RWPE1 (cell line): ENCODE results near the gene UBE2K.
"Not testable (repeated sequence)": the region's sequence is repeated elsewhere in the genome, so short reads cannot be mapped to it uniquely, and the experiment has no call there.

Source experiments
- CTCF ChIA-PET: fragments of 350-600 bp; sonication (Branson Sonifier 250); formaldehyde crosslinking; extraction: SDS; loops from one replicate; lab custom pipeline; 2021; lab: Yijun Ruan, JAX
- POLR2A ChIA-PET: fragments of 400-600 bp; formaldehyde crosslinking; extraction: SDS; loops from one replicate; lab custom pipeline; 2020; ENCODE audit warnings: antibody characterized with exemption; ENCODE audit not compliant: low non-redundant PET; lab: Yijun Ruan, JAX
- DNase-seq: peaks from one replicate; pipeline ENCODE4 v3.0.0; 2012; ENCODE audit warnings: low spot score
- H3K27ac ChIP-seq: fragments of 450-650 bp; 2 replicates; pipeline ENCODE4 v1.5.1; 2017
- TF ChIP-seq, protein P1 (sequence below): fragments of 450-650 bp; conservative IDR thresholded peaks from 2 replicates; pipeline ENCODE4 v1.5.1; 2017; ENCODE audit warnings: low read depth, mild to moderate bottlenecking

Gene UBE2K, protein sequence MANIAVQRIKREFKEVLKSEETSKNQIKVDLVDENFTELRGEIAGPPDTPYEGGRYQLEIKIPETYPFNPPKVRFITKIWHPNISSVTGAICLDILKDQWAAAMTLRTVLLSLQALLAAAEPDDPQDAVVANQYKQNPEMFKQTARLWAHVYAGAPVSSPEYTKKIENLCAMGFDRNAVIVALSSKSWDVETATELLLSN

DNA sequence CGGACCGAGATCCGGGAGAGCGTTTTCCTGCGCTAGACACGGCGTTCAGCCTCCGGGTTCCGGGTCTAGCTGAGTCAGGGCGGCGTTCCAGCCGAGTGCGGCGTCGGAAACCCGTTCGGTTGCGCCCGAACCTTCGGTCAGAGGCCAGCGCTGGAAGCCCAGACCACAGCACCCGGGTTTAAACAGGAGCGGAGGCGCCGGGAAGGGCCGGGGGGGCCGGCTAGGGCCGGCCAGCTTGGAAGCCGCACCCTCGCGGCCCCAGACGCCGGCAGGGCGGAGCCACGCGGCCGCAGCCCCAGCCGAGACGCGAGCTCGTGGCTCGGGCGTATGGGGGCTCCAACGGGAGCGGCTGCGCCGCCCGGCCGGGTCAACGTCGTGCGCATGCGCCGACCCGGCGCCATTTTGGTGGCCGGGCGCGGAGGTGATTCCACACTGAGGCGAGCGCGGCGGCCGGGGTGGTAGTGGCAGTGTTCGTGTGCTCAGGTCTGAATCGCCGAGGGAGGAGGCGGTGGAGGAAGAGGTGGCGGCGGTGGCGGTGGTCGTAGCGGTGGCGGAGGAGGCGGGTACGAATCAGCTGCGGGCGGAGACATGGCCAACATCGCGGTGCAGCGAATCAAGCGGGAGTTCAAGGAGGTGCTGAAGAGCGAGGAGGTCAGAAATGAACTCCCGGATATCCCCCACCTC, at the start of gene UBE2K:
UBE2K (plus strand) TSS at position 397 of the 684 bp plus-strand sequence; CDS start at position 589, 192 bp downstream.
- CTCF ChIA-PET = no interaction called here
- POLR2A ChIA-PET = interaction anchor here (1.2 kb wide), 1 partner anchor 273 kb away, joined by 3 read pairs; no protein-coding TSS in a partner anchor

DNA sequence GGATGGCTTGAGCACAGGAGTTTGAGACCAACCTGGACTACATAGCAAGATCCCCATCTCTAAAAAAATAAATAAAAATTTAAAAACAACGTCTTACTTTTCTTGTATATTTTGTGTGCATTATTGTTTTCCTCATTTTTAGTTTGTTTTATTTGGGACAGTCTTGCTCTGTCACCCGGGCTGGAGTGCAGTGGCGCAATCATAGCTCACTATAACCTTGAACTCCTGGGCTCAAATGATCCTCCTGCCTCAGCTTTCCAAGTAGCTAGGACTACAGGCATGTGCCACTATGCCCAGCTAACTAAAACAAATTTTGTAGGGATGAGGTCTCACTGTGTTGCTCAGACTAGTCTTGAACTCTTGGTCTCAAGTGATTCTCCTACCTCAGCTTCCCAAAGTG, 49.7 kb upstream of the UBE2K start:
- DNase-seq = no peak
- H3K27ac ChIP-seq = no peak overlapping the region
- ChIA-PET CTCF (no interaction called here), POLR2A (no interaction called here)
- TF ChIP-seq, protein P1, sequence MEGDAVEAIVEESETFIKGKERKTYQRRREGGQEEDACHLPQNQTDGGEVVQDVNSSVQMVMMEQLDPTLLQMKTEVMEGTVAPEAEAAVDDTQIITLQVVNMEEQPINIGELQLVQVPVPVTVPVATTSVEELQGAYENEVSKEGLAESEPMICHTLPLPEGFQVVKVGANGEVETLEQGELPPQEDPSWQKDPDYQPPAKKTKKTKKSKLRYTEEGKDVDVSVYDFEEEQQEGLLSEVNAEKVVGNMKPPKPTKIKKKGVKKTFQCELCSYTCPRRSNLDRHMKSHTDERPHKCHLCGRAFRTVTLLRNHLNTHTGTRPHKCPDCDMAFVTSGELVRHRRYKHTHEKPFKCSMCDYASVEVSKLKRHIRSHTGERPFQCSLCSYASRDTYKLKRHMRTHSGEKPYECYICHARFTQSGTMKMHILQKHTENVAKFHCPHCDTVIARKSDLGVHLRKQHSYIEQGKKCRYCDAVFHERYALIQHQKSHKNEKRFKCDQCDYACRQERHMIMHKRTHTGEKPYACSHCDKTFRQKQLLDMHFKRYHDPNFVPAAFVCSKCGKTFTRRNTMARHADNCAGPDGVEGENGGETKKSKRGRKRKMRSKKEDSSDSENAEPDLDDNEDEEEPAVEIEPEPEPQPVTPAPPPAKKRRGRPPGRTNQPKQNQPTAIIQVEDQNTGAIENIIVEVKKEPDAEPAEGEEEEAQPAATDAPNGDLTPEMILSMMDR = no peak

More for the DNA sequence above, at the start of gene UBE2K:
- TF ChIP-seq, protein P1 = no peak
- peak within 1 kb of the TSS; percentile 89 for H3K27ac ChIP-seq
- peak; percentile 92 for DNase-seq

DNA sequence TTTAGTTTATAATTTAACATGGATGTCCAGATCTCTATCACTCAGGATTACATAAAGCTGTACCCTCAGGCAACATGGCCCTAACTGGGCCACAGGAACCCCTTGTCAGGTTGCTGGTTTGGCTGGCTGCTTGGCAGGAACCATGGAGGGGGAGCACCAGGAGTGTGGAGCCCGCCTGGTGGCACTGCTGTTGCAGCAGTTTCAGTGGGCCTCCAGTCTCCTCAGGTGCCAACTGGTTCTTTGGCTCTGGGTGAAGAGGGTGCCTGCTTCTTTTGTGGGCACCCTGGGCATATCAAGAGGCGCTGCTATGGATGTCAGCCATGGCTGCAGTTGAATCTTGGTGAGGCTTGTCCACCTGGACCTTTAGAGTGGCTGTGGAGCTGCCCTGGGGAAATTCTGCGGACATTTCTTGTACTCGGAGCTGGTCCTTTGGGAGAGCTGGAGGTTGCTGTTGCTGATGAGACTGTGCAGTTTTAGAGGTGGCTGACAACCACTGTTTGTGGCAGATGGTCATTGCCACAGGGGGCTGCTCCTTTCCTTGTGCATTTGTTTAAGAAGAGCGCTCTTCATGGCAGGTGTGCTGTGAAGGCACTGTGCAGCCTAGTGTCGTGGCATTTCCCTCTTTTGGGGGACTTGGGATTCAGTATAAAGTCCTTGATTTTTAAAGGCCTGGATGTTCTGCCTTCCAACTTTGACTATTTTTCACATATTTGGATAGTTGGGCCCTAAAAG, 48.9 kb upstream of the UBE2K start:
- no peak for DNase-seq
- H3K27ac ChIP-seq = no peak overlapping the region
- ChIA-PET POLR2A (no interaction called here), CTCF (no interaction called here)
- TF ChIP-seq, protein P1 = no peak

DNA sequence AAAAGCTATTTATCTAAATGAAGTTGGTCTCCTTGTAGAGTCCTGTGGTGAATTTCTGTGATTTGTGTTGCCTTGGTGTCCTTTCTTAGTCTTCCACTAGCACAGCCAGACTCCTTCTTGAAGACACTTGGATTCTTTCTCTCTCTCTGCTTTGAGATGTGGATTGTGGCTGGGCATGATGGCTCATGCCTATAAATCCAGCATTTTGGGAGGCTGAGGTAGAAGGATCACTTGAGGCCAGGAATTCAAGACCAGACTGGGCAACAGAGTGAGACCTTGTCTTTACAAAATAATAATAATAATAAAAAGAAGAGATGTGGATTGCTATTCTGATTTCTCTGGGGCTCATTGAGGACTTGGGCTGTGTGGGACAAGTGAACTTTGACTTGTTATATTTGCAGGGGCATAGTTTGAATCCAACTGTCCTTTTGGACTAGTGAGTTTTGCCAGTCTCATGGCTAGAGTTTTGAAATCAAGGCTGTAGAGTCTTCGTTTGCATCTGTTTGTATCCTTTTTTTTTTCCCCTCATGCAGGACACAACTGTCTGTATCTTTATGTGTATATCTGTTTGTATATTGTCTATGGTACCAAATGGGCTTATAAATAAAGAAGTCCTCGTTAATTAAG, 48.2 kb upstream of the UBE2K start:
- CTCF ChIA-PET = no interaction called here

DNA sequence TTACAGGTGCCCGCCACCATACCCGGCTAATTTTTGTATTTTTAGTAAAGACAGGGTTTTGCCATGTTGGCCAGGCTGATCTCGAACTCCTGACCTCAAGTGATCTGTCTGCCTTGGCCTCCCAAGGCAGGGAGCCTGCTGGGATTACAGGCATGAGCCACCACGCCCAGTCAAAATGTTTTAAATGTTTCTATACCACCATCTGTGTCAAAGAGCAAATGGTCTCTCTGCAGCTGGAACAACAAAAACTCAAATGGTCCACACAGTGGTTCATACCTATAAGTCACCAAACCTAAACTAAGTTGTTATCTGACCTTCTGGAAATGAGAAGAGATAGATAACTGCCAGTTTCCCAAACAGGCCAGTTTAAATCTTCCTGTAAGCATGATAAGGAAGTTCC, 46.4 kb upstream of the UBE2K start:
- CTCF ChIA-PET, POLR2A ChIA-PET, H3K27ac ChIP-seq, DNase-seq: not testable (repeated sequence)

More for the DNA sequence above, 48.2 kb upstream of the UBE2K start:
- DNase-seq = no peak
- no peak overlapping the region for H3K27ac ChIP-seq
- POLR2A ChIA-PET = no interaction called here
- TF ChIP-seq, protein P1 = no peak

DNA sequence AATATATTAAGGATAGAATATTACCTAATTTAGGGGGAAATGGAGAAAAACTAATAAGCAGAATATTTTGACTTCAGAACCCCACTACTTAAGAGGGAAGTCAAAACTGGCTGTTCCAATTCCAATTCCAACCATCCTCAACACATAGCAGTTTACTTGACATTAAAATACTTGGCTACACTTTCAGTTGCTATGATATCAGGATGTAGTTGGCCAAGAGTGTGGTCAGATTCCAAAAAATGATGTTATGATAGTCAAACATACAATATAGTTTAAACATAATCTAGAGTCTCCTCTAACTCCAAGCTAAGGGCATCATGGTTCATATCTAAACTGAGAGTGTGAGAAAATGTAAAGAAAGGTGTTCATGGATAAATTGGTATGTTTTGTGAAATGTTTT, 42.7 kb upstream of the UBE2K start:
- no peak overlapping the region for H3K27ac ChIP-seq
- DNase-seq = no peak
- POLR2A ChIA-PET = no interaction called here
- CTCF ChIA-PET = no interaction called here
- TF ChIP-seq, protein P1 = no peak
